ENCODE measurements around the gene SPAG9.

DNA sequence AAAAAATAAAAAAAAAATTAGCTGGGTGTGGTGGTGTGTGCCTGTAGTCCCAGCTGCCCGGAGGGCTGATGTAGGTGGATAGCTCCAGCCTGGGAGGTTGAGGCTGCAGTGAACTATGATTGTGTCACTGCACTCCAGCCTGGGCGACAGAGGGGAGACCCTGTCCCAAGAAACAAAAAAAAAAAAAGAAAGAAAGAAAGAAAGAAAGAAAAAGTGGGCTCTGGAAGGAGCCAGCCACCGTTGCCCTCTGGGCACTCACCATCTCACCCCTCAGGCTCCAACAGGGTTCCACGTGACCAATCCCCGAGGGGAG, 167.2 kb downstream of the SPAG9 start:
- TF ChIP-seq, protein P1, sequence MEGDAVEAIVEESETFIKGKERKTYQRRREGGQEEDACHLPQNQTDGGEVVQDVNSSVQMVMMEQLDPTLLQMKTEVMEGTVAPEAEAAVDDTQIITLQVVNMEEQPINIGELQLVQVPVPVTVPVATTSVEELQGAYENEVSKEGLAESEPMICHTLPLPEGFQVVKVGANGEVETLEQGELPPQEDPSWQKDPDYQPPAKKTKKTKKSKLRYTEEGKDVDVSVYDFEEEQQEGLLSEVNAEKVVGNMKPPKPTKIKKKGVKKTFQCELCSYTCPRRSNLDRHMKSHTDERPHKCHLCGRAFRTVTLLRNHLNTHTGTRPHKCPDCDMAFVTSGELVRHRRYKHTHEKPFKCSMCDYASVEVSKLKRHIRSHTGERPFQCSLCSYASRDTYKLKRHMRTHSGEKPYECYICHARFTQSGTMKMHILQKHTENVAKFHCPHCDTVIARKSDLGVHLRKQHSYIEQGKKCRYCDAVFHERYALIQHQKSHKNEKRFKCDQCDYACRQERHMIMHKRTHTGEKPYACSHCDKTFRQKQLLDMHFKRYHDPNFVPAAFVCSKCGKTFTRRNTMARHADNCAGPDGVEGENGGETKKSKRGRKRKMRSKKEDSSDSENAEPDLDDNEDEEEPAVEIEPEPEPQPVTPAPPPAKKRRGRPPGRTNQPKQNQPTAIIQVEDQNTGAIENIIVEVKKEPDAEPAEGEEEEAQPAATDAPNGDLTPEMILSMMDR (IDR thresholded peaks at IDR 0.05): no peak
- no peak for TF ChIP-seq POLR2A (IDR thresholded peaks at IDR 0.05)
